HEK293T (cell line): ENCODE data around the gene APOB.

Experiments used
- BHLHE40 ChIP-seq: fragments of 450-650 bp; IDR thresholded peaks from 2 replicates; pipeline ENCODE4 v1.6.1; 2016; ENCODE audit warnings: mild to moderate bottlenecking, moderate library complexity, borderline replicate concordance
- FOXA1 ChIP-seq: fragments of 450-650 bp; IDR thresholded peaks from 2 replicates; pipeline ENCODE4 v1.6.1; 2016; ENCODE audit warnings: mild to moderate bottlenecking
- FOXK2 ChIP-seq: fragments of 450-650 bp; IDR thresholded peaks from 2 replicates; pipeline ENCODE4 v1.6.1; 2016; ENCODE audit warnings: mild to moderate bottlenecking
- FOXM1 ChIP-seq: fragments of 450-650 bp; IDR thresholded peaks from 2 replicates; pipeline ENCODE4 v1.6.1; 2017; ENCODE audit warnings: mild to moderate bottlenecking, borderline replicate concordance
- HDGF ChIP-seq: fragments of 450-650 bp; IDR thresholded peaks from 2 replicates; pipeline ENCODE4 v1.6.1; 2017; ENCODE audit warnings: antibody characterized with exemption, borderline replicate concordance
- L3MBTL2 ChIP-seq: fragments of 450-650 bp; conservative IDR thresholded peaks from 2 replicates; pipeline ENCODE4 v1.6.1; 2016; ENCODE audit warnings: mild to moderate bottlenecking
- SP1 ChIP-seq: fragments of 450-650 bp; IDR thresholded peaks from 2 replicates; pipeline ENCODE4 v1.6.1; 2017
- SUZ12 ChIP-seq: fragments of 450-650 bp; IDR thresholded peaks from 2 replicates; pipeline ENCODE4 v1.6.1; 2016; ENCODE audit warnings: mild to moderate bottlenecking

DNA sequence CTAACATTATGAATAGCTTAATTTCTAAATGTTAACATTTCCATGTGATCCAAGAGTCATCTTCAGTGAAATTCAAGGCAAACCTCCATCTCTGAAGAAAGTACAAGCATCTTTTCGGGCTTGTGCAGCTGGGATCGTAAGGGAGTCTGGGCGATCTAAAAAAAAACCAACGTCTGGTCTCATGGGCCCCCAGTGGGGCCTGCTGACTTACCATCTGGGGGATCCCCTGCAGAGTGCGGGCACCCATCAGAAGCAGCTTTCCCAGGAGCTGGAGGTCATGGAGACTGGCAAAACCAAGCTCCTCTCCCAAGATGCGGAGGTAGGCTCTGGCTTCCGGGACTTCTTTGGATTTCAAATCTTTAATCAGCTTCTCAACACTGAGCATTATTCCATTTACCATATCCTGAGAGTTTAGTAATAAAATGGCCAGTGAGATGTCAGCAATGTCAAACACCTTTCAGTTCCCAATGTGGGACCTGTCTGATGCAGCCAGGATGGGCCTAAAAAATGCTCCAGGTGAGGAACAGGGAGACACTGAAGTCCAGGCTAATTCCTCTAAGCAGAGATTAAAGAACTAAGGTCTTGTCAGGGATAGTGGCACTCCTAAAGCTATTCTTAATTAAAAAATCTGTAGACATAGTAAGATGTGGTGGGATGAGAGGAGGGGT, 19.0 kb downstream of the APOB start:
- TF ChIP-seq HDGF (no peak), FOXK2 (no peak), BHLHE40 (no peak), FOXA1 (no peak), FOXM1 (no peak), SP1 (no peak), SUZ12 (no peak), L3MBTL2 (no peak)
